GM13976 (cell line): Measurements from ENCODE around the gene CCBE1.

ENCODE experiments used
- DNase-seq: peaks from one replicate; pipeline ENCODE4 v3.0.0; 2012; ENCODE audit warnings: low spot score
- CTCF ChIP-seq: IDR thresholded peaks from 2 replicates; pipeline ENCODE4 v1.5.1; 2012; ENCODE audit warnings: borderline replicate concordance, mild to moderate bottlenecking; ENCODE audit not compliant: insufficient read depth; ENCODE audit errors: extremely low read depth, missing control alignments, control extremely low read depth
- in situ Hi-C: fragments of 300-500 bp; cut with MboI; formaldehyde crosslinking; loops from one replicate; pipeline ENCODE4 v1.12.0; 2022; ENCODE audit warnings: low sequenced_read_pairs, mixed read lengths, inconsistent platforms; ENCODE audit not compliant: unreplicated experiment

Gene CCBE1

GRCh38 chr18:59725142-59725541 is 27.9 kb upstream of the CCBE1 start:
- in situ Hi-C loops, result no loop called here
- DNase-seq, result no peak
- TF ChIP-seq CTCF, result no peak

- in situ Hi-C loops, result no loop called here
- no peak for TF ChIP-seq CTCF
- no peak for DNase-seq
Observed at GRCh38 chr18:59724103-59724502, 26.9 kb upstream of the CCBE1 start.

- no peak for DNase-seq
- in situ Hi-C loops, result no loop called here
- TF ChIP-seq CTCF, result no peak
Observed at GRCh38 chr18:59721931-59722330, 24.7 kb upstream of the CCBE1 start.

GRCh38 chr18:59721211-59721610 is 24.0 kb upstream of the CCBE1 start:
- in situ Hi-C loops, result no loop called here
- no peak for TF ChIP-seq CTCF
- no peak for DNase-seq

- no peak for DNase-seq
- no peak for TF ChIP-seq CTCF
- in situ Hi-C loops, result no loop called here
Observed at GRCh38 chr18:59719544-59720181, 22.4 kb upstream of the CCBE1 start.

GRCh38 chr18:59718464-59719157 is 21.4 kb upstream of the CCBE1 start:
- TF ChIP-seq CTCF, result no peak
- in situ Hi-C loops, result no loop called here
- DNase-seq, result no peak

GRCh38 chr18:59718108-59718463 is 20.9 kb upstream of the CCBE1 start:
- DNase-seq, result no peak
- no peak for TF ChIP-seq CTCF
- in situ Hi-C loops, result no loop called here
